ENCODE measurements around the gene STIM2.

STIM2 gene

DNA sequence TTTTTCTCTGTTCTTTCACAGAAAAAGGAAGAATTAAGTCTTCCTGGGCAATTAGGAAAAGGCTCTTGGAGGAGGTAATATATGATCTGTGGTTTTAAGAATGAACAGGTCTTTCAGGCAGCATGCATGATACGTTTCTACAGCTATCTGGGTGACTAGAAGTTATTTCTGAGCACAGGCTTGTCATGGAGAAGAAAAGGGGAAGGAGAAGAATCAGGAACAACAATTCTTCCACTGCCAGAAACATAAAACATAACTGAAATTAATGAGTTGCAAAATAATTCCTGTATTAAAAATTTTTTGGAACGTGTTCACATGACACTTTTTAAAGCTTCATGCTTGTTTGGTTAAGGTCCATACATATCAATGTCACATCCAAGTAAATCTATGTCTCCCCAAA lies 17.7 kb upstream of the STIM2 start:
- H3K4me2 ChIP-seq (ENCODE audit: low read length) = no peak overlapping the region

DNA sequence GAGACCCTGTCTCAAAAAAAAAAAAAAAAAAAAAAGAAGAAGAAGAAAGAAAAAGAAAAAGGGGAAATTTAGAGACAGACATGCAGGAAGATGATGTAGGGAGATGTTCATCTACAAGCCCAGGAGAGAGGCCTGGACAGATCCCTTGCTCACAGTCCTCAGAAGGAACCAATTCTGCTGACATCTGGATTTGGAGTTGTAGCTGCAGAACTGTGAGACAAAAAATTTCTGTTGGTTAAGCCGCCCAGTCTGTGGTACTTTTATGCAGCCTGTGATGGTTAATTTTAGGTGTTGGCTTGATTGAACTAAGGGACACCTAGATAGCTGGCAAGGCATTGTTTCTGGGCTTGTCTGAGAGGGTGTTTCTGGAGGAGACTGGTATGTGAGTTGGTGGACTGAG lies 10.1 kb upstream of the STIM2 start:
- Histone ChIP-seq H2AFZ (ENCODE audit: low read length) (no peak overlapping the region), H3F3A (ENCODE audit: insufficient read depth, low read length) (no peaks in the 10 kb centered on the region), H3K27ac (ENCODE audit: low read depth, low read length, poor library complexity, severe bottlenecking) (no peak overlapping the region), H3K4me3 (ENCODE audit: low read depth, low read length, poor library complexity, severe bottlenecking) (no peak overlapping the region), H4K20me1 (ENCODE audit: insufficient read depth, low read length) (no peaks in the 10 kb centered on the region), H3K9me3 (ENCODE audit: low read length) (no peaks in the 10 kb centered on the region), H3K4me2 (ENCODE audit: low read length) (no peak overlapping the region), H3K4me1 (ENCODE audit: insufficient read depth, low read length, severe bottlenecking) (peaks cover 4% of the 10 kb centered on the region), H3K27me3 (ENCODE audit: insufficient read depth, low read length) (no peaks in the 10 kb centered on the region), H3K79me2 (ENCODE audit: insufficient read depth, low read length) (no peaks in the 10 kb centered on the region), H3K9me2 (ENCODE audit: low read depth, low read length) (no peaks in the 10 kb centered on the region), H3K36me3 (ENCODE audit: insufficient read depth, low read length) (no peaks in the 10 kb centered on the region), H3K9ac (ENCODE audit: low read length) (no peak overlapping the region)
- TF ChIP-seq EZH2 (IDR thresholded peaks at IDR 0.05; ENCODE audit: borderline replicate concordance, low read length) = no peak
- TF ChIP-seq, protein P1, sequence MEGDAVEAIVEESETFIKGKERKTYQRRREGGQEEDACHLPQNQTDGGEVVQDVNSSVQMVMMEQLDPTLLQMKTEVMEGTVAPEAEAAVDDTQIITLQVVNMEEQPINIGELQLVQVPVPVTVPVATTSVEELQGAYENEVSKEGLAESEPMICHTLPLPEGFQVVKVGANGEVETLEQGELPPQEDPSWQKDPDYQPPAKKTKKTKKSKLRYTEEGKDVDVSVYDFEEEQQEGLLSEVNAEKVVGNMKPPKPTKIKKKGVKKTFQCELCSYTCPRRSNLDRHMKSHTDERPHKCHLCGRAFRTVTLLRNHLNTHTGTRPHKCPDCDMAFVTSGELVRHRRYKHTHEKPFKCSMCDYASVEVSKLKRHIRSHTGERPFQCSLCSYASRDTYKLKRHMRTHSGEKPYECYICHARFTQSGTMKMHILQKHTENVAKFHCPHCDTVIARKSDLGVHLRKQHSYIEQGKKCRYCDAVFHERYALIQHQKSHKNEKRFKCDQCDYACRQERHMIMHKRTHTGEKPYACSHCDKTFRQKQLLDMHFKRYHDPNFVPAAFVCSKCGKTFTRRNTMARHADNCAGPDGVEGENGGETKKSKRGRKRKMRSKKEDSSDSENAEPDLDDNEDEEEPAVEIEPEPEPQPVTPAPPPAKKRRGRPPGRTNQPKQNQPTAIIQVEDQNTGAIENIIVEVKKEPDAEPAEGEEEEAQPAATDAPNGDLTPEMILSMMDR (IDR thresholded peaks at IDR 0.05; ENCODE audit: low read length) = no peak

More for the DNA sequence above, 17.7 kb upstream of the STIM2 start:
- Histone ChIP-seq H3K27me3 (ENCODE audit: insufficient read depth, low read length) (no peaks in the 10 kb centered on the region), H4K20me1 (ENCODE audit: insufficient read depth, low read length) (no peaks in the 10 kb centered on the region), H3K4me3 (ENCODE audit: low read depth, low read length, poor library complexity, severe bottlenecking) (no peak overlapping the region), H2AFZ (ENCODE audit: low read length) (no peak overlapping the region), H3K4me1 (ENCODE audit: insufficient read depth, low read length, severe bottlenecking) (peaks cover 8% of the 10 kb centered on the region), H3K27ac (ENCODE audit: low read depth, low read length, poor library complexity, severe bottlenecking) (no peak overlapping the region), H3K36me3 (ENCODE audit: insufficient read depth, low read length) (no peaks in the 10 kb centered on the region), H3K9me2 (ENCODE audit: low read depth, low read length) (no peaks in the 10 kb centered on the region), H3K9me3 (ENCODE audit: low read length) (no peaks in the 10 kb centered on the region), H3F3A (ENCODE audit: insufficient read depth, low read length) (no peaks in the 10 kb centered on the region), H3K9ac (ENCODE audit: low read length) (no peak overlapping the region), H3K79me2 (ENCODE audit: insufficient read depth, low read length) (no peaks in the 10 kb centered on the region)
- TF ChIP-seq EZH2 (IDR thresholded peaks at IDR 0.05; ENCODE audit: borderline replicate concordance, low read length) = no peak
- TF ChIP-seq, protein P1 (IDR thresholded peaks at IDR 0.05; ENCODE audit: low read length) = no peak

DNA sequence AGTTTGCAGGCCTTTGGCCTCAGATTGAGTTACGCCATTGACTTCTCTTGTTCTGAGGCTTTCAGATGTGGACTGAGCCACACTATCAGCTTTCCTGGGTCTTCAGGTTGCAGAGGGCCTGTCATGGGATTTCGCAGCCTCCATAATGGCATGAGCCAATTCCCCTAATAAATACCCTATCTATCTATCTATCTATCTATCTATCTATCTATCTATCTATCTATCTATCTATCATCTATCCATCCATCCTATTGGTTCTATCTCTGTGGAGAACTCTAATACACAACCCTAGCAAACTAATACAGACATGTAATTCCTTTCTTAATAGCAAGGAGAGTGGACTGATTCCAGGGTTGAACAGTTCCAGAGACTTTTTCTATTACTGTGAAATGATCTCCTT lies 9.5 kb upstream of the STIM2 start:
- H3K9ac ChIP-seq (ENCODE audit: low read length) = no peak overlapping the region
- TF ChIP-seq, protein P1 (IDR thresholded peaks at IDR 0.05; ENCODE audit: low read length) = no peak
- no peak for TF ChIP-seq EZH2 (IDR thresholded peaks at IDR 0.05; ENCODE audit: borderline replicate concordance, low read length)
- no peaks in the 10 kb centered on the region for H3K27me3 ChIP-seq (ENCODE audit: insufficient read depth, low read length)
- H3K4me2 ChIP-seq (ENCODE audit: low read length) = no peak overlapping the region
- H3K4me1 ChIP-seq (ENCODE audit: insufficient read depth, low read length, severe bottlenecking) = peaks cover 4% of the 10 kb centered on the region
- H3K27ac ChIP-seq (ENCODE audit: low read depth, low read length, poor library complexity, severe bottlenecking) = no peak overlapping the region
- H3F3A ChIP-seq (ENCODE audit: insufficient read depth, low read length) = no peaks in the 10 kb centered on the region
- H3K4me3 ChIP-seq (ENCODE audit: low read depth, low read length, poor library complexity, severe bottlenecking) = no peak overlapping the region
- H3K9me2 ChIP-seq (ENCODE audit: low read depth, low read length) = no peaks in the 10 kb centered on the region
- H2AFZ ChIP-seq (ENCODE audit: low read length) = no peak overlapping the region
- H3K9me3 ChIP-seq (ENCODE audit: low read length) = no peaks in the 10 kb centered on the region
- H3K79me2 ChIP-seq (ENCODE audit: insufficient read depth, low read length) = no peaks in the 10 kb centered on the region
- H4K20me1 ChIP-seq (ENCODE audit: insufficient read depth, low read length) = no peaks in the 10 kb centered on the region
- H3K36me3 ChIP-seq (ENCODE audit: insufficient read depth, low read length) = no peaks in the 10 kb centered on the region

All from OCI-LY1 (cell line).